Measurements from ENCODE around the gene NUDT14.

DNA sequence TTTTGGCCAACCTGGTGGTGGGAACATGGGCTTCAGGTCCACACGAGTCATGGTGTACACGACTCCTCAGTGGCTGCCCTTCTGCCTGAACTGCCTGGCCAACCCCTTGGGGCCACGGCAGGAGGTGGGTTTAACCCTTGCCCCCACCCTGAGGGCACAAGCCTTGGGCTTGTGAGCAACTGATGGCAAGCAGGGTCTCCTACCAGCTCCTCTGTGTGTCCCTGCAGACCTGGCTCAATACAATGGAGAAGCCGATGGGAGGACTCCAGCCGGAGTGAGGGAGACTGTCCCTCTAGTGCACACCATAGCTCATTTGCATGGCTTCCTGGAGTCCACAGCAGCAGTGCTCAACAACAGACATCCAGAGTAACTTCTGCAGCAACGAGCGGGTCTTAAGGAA, 40.5 kb downstream of the NUDT14 start:
- TF ChIP-seq, protein P1, sequence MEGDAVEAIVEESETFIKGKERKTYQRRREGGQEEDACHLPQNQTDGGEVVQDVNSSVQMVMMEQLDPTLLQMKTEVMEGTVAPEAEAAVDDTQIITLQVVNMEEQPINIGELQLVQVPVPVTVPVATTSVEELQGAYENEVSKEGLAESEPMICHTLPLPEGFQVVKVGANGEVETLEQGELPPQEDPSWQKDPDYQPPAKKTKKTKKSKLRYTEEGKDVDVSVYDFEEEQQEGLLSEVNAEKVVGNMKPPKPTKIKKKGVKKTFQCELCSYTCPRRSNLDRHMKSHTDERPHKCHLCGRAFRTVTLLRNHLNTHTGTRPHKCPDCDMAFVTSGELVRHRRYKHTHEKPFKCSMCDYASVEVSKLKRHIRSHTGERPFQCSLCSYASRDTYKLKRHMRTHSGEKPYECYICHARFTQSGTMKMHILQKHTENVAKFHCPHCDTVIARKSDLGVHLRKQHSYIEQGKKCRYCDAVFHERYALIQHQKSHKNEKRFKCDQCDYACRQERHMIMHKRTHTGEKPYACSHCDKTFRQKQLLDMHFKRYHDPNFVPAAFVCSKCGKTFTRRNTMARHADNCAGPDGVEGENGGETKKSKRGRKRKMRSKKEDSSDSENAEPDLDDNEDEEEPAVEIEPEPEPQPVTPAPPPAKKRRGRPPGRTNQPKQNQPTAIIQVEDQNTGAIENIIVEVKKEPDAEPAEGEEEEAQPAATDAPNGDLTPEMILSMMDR (IDR thresholded peaks at IDR 0.05) = no peak
- TF ChIP-seq POLR2A (IDR thresholded peaks at IDR 0.05) (no peak), EP300 (IDR thresholded peaks at IDR 0.05) (no peak)

Data from ovary (tissue), 3 donors.